HL-60 (cell line): ENCODE results near the gene CDH20.

Experiments
- DNase-seq, 2 experiments: peaks; one replicate each; pipeline ENCODE4 v3.0.0-alpha.2; 2010 to 2020; ENCODE audit warnings: low read depth in 1 of 2, low spot score in 1 of 2
- H3K27ac ChIP-seq: fragments of 250-450 bp; sonication (Bioruptor Pico); replicated peaks from 2 replicates; pipeline ENCODE4 v1.5.1; 2020; ENCODE audit warnings: mild to moderate bottlenecking, moderate library complexity
- H3K27me3 ChIP-seq: fragments of 250-450 bp; sonication (Bioruptor Pico); 2 replicates; pipeline ENCODE4 v1.5.1; 2021; ENCODE audit warnings: mild to moderate bottlenecking, moderate library complexity; ENCODE audit not compliant: insufficient read depth, poor library complexity, severe bottlenecking
- H3K4me3 ChIP-seq: replicated peaks from 2 replicates; pipeline ENCODE4 v1.5.1; 2011; ENCODE audit warnings: mild to moderate bottlenecking, control low read depth, low read length; ENCODE audit not compliant: insufficient read depth
- CTCF ChIP-seq: IDR thresholded peaks from one replicate; pipeline ENCODE4 v1.5.1; 2011; ENCODE audit warnings: low read length, control low read depth, inconsistent platforms; ENCODE audit not compliant: insufficient read depth
- GABPA ChIP-seq: IDR thresholded peaks from 2 replicates; pipeline ENCODE4 v1.6.1; 2012; ENCODE audit warnings: low read depth
- POLR2AphosphoS5 ChIP-seq: IDR thresholded peaks from 2 replicates; pipeline ENCODE4 v1.6.1; 2012; ENCODE audit warnings: low read depth
- REST ChIP-seq: IDR thresholded peaks from 2 replicates; pipeline ENCODE4 v1.6.1; 2012; ENCODE audit warnings: low read depth; ENCODE audit not compliant: insufficient replicate concordance
- SPI1 ChIP-seq: IDR thresholded peaks from 2 replicates; pipeline ENCODE4 v1.6.1; 2012; ENCODE audit warnings: low read depth, mild to moderate bottlenecking, borderline replicate concordance

Gene CDH20

GRCh38 chr18:61589724-61590065 lies 256.5 kb downstream of the CDH20 start:
- TF ChIP-seq CTCF (no peak), SPI1 (no peak)
- Histone ChIP-seq H3K27me3 (peaks cover 2% of the 10 kb centered on the region), H3K27ac (no peak overlapping the region), H3K4me3 (no peak overlapping the region)
- no peak for DNase-seq

- TF ChIP-seq CTCF = no peak
- no peak for TF ChIP-seq GABPA
- no peak for TF ChIP-seq REST
- TF ChIP-seq POLR2AphosphoS5 = no peak
- no peak for TF ChIP-seq SPI1
- no peak overlapping the region for H3K27ac ChIP-seq
- peaks cover 2% of the 10 kb centered on the region for H3K27me3 ChIP-seq
- DNase-seq = no peak
- no peak overlapping the region for H3K4me3 ChIP-seq
Measured at GRCh38 chr18:61591253-61591652, 258.0 kb downstream of the CDH20 start.

- H3K27ac ChIP-seq = no peak overlapping the region
- no peak for DNase-seq
- peaks cover 2% of the 10 kb centered on the region for H3K27me3 ChIP-seq
- TF ChIP-seq CTCF (no peak), POLR2AphosphoS5 (no peak), GABPA (no peak), REST (no peak), SPI1 (no peak)
- H3K4me3 ChIP-seq = no peak overlapping the region
Measured at GRCh38 chr18:61595615-61596251, 262.5 kb downstream of the CDH20 start.

GRCh38 chr18:61596296-61596695 lies 263.1 kb downstream of the CDH20 start:
- no peak for TF ChIP-seq POLR2AphosphoS5
- no peak for TF ChIP-seq SPI1
- no peak for TF ChIP-seq REST
- TF ChIP-seq CTCF = no peak
- TF ChIP-seq GABPA = no peak
- H3K27ac ChIP-seq = no peak overlapping the region
- no peak overlapping the region for H3K4me3 ChIP-seq
- DNase-seq = no peak
- H3K27me3 ChIP-seq = peaks cover 2% of the 10 kb centered on the region
